ENCODE results near the gene SAXO1.

Gene SAXO1

DNA sequence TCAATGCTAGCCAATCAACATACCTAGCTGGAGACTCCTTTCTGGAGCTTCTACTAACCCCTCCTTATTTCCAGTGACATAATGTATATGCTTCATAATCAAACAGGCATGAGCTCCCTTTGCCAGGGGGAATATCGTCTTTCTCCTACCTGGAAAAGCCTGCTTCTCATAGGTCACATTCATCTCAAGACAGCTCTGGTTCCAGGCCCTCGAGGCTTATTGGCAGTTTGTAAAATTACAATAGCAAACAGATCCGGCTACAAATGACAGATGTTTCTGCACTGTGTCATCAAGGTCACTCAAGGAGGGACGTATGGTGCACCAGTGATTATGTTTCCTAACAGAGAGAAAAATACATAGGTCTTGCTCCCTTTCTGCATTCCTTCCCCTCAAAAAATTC, 140.0 kb downstream of the SAXO1 start:
- TF ChIP-seq TAF1 (IDR thresholded peaks at IDR 0.05; ENCODE audit: low read depth, low read length) (no peak), POLR2A (IDR thresholded peaks at IDR 0.05; ENCODE audit: low read depth, low read length) (no peak), POU2F2 (IDR thresholded peaks at IDR 0.05; ENCODE audit: low read depth, low read length) (no peak), SPI1 (IDR thresholded peaks at IDR 0.05; ENCODE audit: low read depth, low read length) (no peak), POLR2AphosphoS5 (IDR thresholded peaks at IDR 0.05; ENCODE audit: low read depth, low read length) (no peak), PAX5 (IDR thresholded peaks at IDR 0.05; ENCODE audit: insufficient read depth, low read length, severe bottlenecking) (no peak)
- FAIRE-seq (no peak), DNase-seq (ENCODE audit: insufficient read length, low spot score) (no peak)

DNA sequence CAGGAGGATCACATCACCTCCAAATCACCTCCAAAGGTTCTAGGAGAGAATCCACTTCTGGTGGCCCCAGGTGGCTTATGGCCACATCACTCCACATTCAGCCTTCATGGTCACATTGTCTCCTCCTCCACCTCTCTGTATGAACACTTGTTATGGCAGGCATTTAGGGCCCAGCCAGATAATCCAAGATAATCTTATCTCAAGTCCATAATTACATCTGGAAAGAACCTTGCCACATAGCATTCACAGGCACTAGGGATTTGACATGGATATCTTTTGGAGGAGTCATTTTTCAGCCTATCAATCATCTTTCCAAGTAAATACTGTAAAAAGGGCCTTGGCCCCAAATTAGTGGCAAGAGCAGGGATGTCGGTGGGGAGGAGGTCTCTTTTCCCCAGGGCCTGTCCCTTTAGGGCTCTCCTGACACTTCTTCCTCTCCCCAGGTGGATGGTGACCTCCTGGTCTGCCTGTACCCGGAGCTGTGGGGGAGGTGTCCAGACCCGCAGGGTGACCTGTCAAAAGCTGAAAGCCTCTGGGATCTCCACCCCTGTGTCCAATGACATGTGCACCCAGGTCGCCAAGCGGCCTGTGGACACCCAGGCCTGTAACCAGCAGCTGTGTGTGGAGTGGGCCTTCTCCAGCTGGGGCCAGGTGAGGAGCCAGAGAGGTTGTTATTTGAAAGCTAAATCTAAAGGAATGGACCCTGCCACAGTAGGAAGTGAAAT, 140.9 kb downstream of the SAXO1 start:
- no peak for TF ChIP-seq SPI1 (IDR thresholded peaks at IDR 0.05; ENCODE audit: low read depth, low read length)
- TF ChIP-seq PAX5 (IDR thresholded peaks at IDR 0.05; ENCODE audit: insufficient read depth, low read length, severe bottlenecking) = no peak
- no peak for TF ChIP-seq POLR2AphosphoS5 (IDR thresholded peaks at IDR 0.05; ENCODE audit: low read depth, low read length)
- no peak for TF ChIP-seq TAF1 (IDR thresholded peaks at IDR 0.05; ENCODE audit: low read depth, low read length)
- no peak for TF ChIP-seq POU2F2 (IDR thresholded peaks at IDR 0.05; ENCODE audit: low read depth, low read length)
- TF ChIP-seq POLR2A (IDR thresholded peaks at IDR 0.05; ENCODE audit: low read depth, low read length) = no peak
- DNase-seq (ENCODE audit: insufficient read length, low spot score) (no peak), FAIRE-seq (no peak)

DNA sequence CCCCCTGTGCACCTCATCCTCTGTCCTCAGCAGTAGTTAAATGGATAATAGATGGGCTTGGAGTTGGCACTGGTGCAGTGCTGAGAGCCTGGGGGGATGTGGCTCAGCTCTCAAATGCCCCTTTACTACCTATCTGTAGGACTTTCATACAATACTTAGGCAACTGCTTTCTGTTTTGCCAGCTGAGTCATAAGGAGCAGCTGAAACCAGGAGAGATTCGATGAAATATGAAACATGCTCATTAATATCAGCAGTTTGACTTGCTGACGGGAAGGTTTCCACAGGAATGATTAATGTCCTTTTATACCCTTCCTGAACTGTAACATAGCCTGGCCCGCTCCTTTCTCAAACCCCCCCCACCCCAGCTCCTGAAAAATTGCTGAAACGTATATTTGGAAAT, 142.6 kb downstream of the SAXO1 start:
- TF ChIP-seq TAF1 (IDR thresholded peaks at IDR 0.05; ENCODE audit: low read depth, low read length) (no peak), POLR2AphosphoS5 (IDR thresholded peaks at IDR 0.05; ENCODE audit: low read depth, low read length) (no peak), SPI1 (IDR thresholded peaks at IDR 0.05; ENCODE audit: low read depth, low read length) (no peak), POLR2A (IDR thresholded peaks at IDR 0.05; ENCODE audit: low read depth, low read length) (no peak), PAX5 (IDR thresholded peaks at IDR 0.05; ENCODE audit: insufficient read depth, low read length, severe bottlenecking) (no peak), POU2F2 (IDR thresholded peaks at IDR 0.05; ENCODE audit: low read depth, low read length) (no peak)
- DNase-seq (ENCODE audit: insufficient read length, low spot score) (no peak), FAIRE-seq (no peak)

DNA sequence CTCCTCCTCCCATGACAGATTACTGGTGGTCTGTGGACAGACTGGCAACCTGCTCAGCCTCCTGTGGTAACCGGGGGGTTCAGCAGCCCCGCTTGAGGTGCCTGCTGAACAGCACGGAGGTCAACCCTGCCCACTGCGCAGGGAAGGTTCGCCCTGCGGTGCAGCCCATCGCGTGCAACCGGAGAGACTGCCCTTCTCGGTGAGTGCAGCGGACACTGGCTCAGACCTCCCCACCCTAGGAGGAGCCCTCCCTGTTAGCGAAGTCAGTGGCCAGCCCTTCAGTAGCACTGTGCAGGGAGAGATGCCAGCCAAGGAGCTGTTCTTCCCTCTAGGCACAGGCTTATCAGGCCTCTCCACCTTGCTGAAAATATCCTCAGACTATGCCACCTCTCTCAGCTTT, 143.5 kb downstream of the SAXO1 start:
- TF ChIP-seq POU2F2 (IDR thresholded peaks at IDR 0.05; ENCODE audit: low read depth, low read length) (no peak), PAX5 (IDR thresholded peaks at IDR 0.05; ENCODE audit: insufficient read depth, low read length, severe bottlenecking) (no peak), POLR2A (IDR thresholded peaks at IDR 0.05; ENCODE audit: low read depth, low read length) (no peak), POLR2AphosphoS5 (IDR thresholded peaks at IDR 0.05; ENCODE audit: low read depth, low read length) (no peak), TAF1 (IDR thresholded peaks at IDR 0.05; ENCODE audit: low read depth, low read length) (no peak), SPI1 (IDR thresholded peaks at IDR 0.05; ENCODE audit: low read depth, low read length) (no peak)
- FAIRE-seq (no peak), DNase-seq (ENCODE audit: insufficient read length, low spot score) (no peak)

DNA sequence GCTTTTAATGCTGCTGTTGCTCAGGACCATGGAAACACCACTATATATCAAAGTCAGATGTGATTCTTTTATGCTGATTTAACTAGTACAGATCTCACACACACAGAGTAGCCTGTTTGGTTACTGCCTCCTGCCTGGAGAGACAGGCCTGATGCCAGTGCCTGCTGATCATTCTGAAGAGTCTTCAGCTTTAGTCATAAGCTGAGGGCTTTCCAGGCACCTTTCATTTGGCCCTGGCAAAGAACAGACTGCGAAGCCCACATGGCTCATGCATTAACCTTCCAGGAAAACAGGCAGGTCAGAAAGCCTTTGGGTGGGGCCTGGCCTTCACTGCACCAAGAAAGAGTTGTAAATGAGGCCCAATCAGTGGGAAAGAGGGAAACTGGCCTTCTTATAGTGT, 144.7 kb downstream of the SAXO1 start:
- FAIRE-seq = no peak
- DNase-seq (ENCODE audit: insufficient read length, low spot score) = no peak
- no peak for TF ChIP-seq PAX5 (IDR thresholded peaks at IDR 0.05; ENCODE audit: insufficient read depth, low read length, severe bottlenecking)
- TF ChIP-seq POU2F2 (IDR thresholded peaks at IDR 0.05; ENCODE audit: low read depth, low read length) = no peak
- no peak for TF ChIP-seq SPI1 (IDR thresholded peaks at IDR 0.05; ENCODE audit: low read depth, low read length)
- TF ChIP-seq POLR2A (IDR thresholded peaks at IDR 0.05; ENCODE audit: low read depth, low read length) = no peak
- no peak for TF ChIP-seq POLR2AphosphoS5 (IDR thresholded peaks at IDR 0.05; ENCODE audit: low read depth, low read length)
- TF ChIP-seq TAF1 (IDR thresholded peaks at IDR 0.05; ENCODE audit: low read depth, low read length) = no peak

DNA sequence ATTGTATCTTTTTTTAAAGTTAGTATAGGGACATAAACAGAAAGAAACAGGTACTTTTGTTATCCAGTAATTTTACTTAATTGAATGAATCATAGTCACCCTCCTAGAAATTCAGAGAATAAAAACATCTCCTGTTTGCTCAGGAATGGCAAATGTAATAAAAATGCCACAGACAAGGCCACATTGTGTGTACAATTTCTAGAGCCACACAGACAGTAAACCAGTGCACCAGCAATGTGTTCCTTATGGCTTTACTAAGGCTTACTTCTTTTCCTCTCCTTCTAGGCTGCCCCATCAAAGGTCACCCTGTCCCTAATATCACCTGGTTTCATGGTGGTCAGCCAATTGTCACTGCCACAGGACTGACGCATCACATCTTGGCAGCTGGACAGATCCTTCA, 145.5 kb downstream of the SAXO1 start:
- no peak for DNase-seq (ENCODE audit: insufficient read length, low spot score)
- FAIRE-seq = no peak
- TF ChIP-seq POLR2A (IDR thresholded peaks at IDR 0.05; ENCODE audit: low read depth, low read length) = no peak
- TF ChIP-seq PAX5 (IDR thresholded peaks at IDR 0.05; ENCODE audit: insufficient read depth, low read length, severe bottlenecking) = no peak
- no peak for TF ChIP-seq TAF1 (IDR thresholded peaks at IDR 0.05; ENCODE audit: low read depth, low read length)
- TF ChIP-seq POU2F2 (IDR thresholded peaks at IDR 0.05; ENCODE audit: low read depth, low read length) = no peak
- no peak for TF ChIP-seq POLR2AphosphoS5 (IDR thresholded peaks at IDR 0.05; ENCODE audit: low read depth, low read length)
- TF ChIP-seq SPI1 (IDR thresholded peaks at IDR 0.05; ENCODE audit: low read depth, low read length) = no peak

DNA sequence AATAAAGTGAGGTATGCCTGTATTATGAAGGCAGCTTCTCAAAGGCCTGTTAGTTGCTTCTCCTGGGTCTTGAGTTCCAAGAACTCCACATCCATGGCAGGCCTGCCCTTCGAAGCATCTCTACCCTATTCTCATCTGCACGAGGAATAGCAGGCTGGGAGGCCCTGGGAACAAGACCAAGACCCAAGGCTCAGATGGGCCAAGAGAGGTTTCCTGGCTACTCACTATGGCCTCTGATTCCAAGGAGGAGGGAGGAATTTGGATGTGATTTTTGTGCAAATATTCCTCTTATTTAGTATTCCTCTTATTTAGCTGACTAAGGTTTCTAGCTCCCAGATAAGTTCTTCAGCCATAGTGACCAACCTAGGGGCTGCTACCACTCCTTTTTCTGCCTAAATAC, 151.3 kb downstream of the SAXO1 start:
- DNase-seq (ENCODE audit: insufficient read length, low spot score) (no peak), FAIRE-seq (no peak)
- TF ChIP-seq POU2F2 (IDR thresholded peaks at IDR 0.05; ENCODE audit: low read depth, low read length) (no peak), TAF1 (IDR thresholded peaks at IDR 0.05; ENCODE audit: low read depth, low read length) (no peak)

DNA sequence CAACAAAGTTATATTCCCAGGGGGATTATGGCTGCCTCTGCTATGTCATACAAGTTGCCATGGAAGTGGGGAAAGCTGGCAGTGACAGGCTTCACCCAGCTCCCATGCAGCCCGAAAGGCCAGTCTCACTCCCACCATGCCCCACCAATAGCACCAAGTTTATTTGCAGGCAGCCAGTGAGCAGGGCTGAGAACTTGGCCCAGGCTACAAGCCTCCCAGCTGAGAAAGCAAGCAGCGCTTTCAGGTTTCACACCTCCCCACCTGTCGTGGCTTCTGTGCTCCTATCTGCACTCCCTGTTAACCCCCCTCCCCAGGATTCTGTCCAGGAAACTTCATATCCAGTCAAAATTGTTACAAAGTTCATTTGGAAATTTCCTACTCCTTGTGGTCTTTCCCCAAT, 155.0 kb downstream of the SAXO1 start:
- DNase-seq (ENCODE audit: insufficient read length, low spot score) (no peak), FAIRE-seq (no peak)
- TF ChIP-seq TAF1 (IDR thresholded peaks at IDR 0.05; ENCODE audit: low read depth, low read length) (no peak), POU2F2 (IDR thresholded peaks at IDR 0.05; ENCODE audit: low read depth, low read length) (no peak), SPI1 (IDR thresholded peaks at IDR 0.05; ENCODE audit: low read depth, low read length) (no peak), PAX5 (IDR thresholded peaks at IDR 0.05; ENCODE audit: insufficient read depth, low read length, severe bottlenecking) (no peak), POLR2A (IDR thresholded peaks at IDR 0.05; ENCODE audit: low read depth, low read length) (no peak), POLR2AphosphoS5 (IDR thresholded peaks at IDR 0.05; ENCODE audit: low read depth, low read length) (no peak)

Data from GM12891 (cell line).